HG03378 (cell line): ENCODE results near the gene NCOA1.
"Not testable (repeated sequence)": the region's sequence is repeated elsewhere in the genome, so short reads cannot be mapped to it uniquely, and the experiment has no call there.

Experiments used
- ATAC-seq: cut with Tn5 transposase; IDR thresholded peaks from one replicate; pipeline ENCODE4 v1.9.1; 2021; ENCODE audit warnings: mild to moderate bottlenecking, moderate library complexity; ENCODE audit not compliant: unreplicated experiment

The NCOA1 gene

GRCh38 chr2:24771764-24772586 is 280.9 kb downstream of the NCOA1 start:
- no peak for ATAC-seq

- no peak for ATAC-seq
These were observed 283.3 kb downstream of the NCOA1 start for GRCh38 chr2:24774373-24774772.

- no peak for ATAC-seq
These were observed 288.1 kb downstream of the NCOA1 start for GRCh38 chr2:24779116-24779515.

GRCh38 chr2:24783641-24784040 is 292.6 kb downstream of the NCOA1 start:
- no peak for ATAC-seq

GRCh38 chr2:24785671-24786321 is 294.7 kb downstream of the NCOA1 start:
- peak; percentile 91 for ATAC-seq

GRCh38 chr2:24787532-24787931 is 296.5 kb downstream of the NCOA1 start:
- ATAC-seq, result no peak

DNA sequence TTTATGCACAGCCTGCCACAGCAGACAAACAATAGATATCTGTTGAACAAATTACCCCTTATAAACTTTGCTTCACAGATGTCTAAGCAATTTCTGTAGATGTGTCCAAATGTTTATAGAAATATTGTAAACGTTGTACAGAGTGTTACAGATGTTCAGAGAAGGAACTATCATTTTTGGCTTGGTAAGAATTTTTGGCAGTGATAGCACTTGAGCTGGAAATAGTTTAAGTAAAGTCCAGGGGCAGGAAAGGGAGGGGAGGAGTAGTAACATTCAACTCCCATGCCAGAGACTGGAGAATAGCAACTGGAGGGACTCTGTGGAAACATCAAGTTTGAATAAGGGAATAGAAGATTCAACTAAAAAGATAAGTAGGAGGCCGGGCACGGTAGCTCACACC is 297.8 kb downstream of the NCOA1 start:
- ATAC-seq, result no peak

GRCh38 chr2:24791452-24791851 is 300.4 kb downstream of the NCOA1 start:
- no peak for ATAC-seq

DNA sequence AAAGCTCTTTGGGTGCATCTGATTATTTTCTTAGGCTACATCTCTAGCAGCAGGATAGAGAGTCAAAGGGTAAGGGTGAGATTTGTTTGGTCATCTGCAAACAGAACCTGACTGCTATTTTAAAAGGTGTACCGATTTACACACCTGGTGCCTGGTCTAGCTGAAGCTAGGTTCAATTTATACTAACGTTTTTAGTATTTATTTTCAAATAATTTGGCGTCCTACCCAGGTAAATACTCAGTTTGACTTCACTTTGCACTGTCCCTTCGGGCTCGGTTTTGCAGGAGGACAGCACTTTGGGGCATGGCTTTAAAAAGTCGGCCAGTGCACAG is 301.5 kb downstream of the NCOA1 start:
- no peak for ATAC-seq

GRCh38 chr2:24792874-24793760 is 302.1 kb downstream of the NCOA1 start, which contains the start of the genes CENPO and PTRHD1:
TSS of gene CENPO (plus strand) at chr2:24793425. CDS start at chr2:24793920, 495 bp downstream.
TSS of gene PTRHD1 (minus strand) at chr2:24793391. CDS start at chr2:24793377, 14 bp downstream.
- ATAC-seq, result peak; percentile 87

DNA sequence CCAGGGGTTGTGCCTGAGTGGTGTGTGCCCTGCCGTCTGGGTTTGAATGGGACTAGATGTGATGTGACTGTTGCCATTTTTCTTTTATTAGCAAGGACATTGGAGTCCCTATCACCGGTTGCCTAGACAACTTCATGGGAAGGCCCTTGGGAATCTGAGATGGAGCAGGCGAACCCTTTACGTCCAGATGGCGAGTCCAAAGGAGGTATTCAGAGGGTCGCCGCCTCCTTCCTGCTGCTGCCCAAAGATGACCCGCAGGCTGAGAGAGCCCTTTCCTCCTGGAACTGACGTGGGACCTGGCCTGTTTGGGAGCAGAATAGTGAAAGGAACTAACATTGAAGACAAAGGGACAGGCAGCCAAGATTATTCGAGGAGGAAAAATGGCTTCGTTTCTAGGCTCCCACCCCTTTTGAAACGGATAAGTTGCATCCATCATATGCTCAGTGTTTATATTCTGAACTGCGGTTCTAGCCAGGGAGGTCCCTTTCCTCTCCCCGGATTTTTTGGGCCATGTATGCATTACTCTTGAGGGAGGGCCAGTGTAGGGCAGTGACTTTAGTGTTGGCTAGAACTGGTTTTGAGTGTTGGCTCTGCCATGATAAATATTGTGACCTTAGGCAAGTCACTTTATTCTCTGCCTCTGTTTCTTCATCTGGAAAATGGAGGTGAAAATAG is 302.8 kb downstream of the NCOA1 start:
- ATAC-seq, result peak; percentile 2

GRCh38 chr2:24797644-24798043 is 306.6 kb downstream of the NCOA1 start:
- no peak for ATAC-seq

DNA sequence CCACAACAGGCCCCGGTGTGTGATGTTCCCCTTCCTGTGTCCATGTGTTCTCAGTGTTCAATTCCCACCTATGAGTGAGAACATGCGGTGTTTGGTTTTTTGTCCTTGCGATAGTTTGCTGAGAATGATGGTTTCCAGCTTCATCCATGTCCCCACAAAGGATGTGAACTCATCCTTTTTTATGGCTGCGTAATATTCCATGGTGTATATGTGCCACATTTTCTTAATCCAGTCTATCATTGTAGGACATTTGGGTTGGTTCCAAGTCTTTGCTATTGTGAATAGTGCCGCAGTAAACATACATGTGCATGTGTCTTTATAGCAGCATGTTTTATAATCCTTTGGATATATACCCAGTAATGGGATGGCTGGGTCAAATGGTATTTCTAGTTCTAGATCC is 309.4 kb downstream of the NCOA1 start:
- ATAC-seq, result not testable (repeated sequence)

DNA sequence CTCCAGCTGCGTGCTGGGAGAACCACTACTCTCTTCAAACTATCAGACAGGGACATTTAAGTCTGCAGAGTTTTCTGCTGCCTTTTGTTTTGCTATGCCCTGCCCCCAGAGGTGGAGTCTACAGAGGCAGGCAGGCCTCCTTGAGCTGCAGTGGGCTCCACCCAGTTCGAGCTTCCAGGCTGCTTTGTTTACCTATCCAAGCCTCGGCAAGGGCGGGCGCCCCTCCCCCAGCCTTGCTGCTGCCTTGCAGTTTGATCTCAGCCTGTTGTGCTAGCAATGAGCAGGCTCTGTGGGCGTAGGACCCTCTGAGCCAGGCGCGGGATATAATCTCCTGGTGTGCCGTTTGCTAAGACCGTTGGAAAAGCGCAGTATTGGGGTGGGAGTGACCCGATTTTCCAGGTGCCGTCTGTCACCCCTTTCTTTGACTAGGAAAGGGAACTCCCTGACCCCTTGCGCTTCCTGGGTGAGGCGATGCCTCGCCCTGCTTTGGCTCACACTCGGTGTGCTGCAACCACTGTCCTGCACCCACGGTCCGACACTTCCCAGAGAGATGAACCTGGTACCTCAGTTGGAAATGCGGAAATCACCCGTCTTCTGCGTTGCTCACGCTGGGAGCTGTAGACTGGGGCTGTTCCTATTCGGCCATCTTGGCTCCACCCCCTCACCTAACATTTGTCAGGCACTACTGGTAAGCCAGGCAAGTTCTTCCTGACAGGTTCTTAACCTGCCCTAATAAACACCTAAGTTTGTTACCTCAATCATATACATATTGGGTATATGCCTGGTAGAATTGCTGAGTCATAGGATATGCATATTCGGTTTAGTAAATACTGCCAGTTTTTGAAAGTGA is 315.0 kb downstream of the NCOA1 start:
- ATAC-seq, result not testable (repeated sequence)

DNA sequence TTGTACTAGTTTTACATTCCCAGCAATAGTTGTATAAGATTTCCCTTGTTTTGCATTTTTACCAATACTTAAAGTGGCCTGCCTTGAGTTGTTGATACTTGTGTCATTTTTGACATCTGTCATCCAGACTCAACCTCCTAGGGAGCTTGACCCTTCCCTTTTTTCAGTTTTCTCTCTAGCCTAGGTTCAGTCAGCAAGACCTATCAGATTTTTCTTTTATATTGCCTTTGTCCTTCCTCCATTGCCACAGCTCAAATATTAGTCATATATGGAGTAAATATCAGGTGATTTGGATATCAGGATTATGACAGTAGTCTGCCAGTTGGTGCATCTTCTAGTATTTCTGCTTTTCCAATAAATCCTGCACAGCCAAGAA is 315.6 kb downstream of the NCOA1 start:
- ATAC-seq, result no peak

DNA sequence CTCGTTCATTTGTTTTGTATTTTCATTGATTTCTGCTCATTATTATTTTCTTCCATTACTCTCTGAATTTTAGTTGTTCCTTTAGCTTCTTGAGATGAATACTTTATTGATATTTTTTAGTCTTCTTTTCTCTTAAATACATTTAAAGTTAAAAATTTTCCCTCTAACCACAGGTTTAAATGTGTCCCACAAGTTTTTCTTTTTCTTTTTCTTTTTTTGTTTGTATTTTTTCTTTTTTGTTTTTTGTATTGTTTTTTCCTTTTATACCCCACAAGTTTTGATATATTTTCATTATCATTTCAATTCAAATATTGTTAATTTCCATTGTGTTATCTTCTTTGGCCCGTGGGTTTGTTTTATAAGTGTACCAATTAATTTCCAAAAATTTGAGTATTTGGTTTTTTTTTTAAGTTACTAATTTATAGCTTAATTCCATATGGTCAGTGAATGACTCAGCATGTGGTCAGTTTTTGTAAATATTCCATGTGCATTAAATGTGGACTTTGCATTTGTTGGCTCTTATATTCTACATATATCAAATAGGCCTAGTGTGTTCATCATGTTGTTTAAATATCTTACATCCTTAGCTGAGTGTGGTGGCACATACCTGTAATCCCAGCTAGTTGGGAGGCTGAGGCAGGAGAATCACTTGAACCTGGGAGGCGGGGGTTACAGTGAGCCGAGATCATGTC is 318.4 kb downstream of the NCOA1 start:
- no peak for ATAC-seq

DNA sequence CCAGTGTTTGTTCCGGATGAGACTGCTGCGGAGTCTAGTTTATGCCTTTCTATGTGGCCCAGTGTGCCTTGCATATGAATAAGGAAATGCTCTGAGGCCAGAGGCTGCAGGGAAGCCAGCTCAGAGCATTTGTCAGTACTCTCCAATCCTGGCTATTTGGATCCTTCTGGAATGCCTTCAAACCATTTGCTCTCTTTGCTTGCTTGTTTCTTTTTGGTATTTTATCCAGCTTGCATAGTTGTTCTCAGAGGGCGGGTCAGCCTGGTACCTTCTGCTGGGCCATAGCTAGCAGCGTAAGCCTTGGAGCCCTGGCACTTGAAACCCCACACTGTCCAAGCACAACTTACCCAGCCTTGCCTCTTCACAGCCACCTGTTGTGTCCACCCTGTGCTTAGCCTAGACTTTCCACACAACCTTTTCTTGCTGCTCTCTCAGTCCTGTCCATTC is 322.7 kb downstream of the NCOA1 start:
- no peak for ATAC-seq

- no peak for ATAC-seq
These were observed 323.5 kb downstream of the NCOA1 start for GRCh38 chr2:24814516-24814915.

GRCh38 chr2:24815171-24815570 is 324.1 kb downstream of the NCOA1 start:
- ATAC-seq, result no peak
